Body of pancreas (tissue), 4 donors: Measurements from ENCODE around the gene TMEM244. TPM values are rescaled to one million over a fixed set of nuclear protein-coding genes. Genes with fewer than 3 reads are reported as not detected.
"Not testable (repeated sequence)": the region's sequence is repeated elsewhere in the genome, so short reads cannot be mapped to it uniquely, and the experiment has no call there.

Experiments
- ATAC-seq: fragments of 150-250 bp; one replicate; pipeline ENCODE4 v1.9.1; 2016
- DNase-seq, 4 donors: peaks; one replicate each; pipeline ENCODE4 v3.0.0-alpha.2; 2019
- H3K27ac ChIP-seq, 4 donors: fragments of 200-600 bp; sonication (generic); 1 replicate in 3 of 4; 2 replicates in 1 of 4; pipeline versions ENCODE4 v1.5.1 to v1.6.1; 2016 to 2019; ENCODE audit warnings: mild to moderate bottlenecking in 1 of 4, mixed read lengths in 1 of 4, moderate library complexity in 1 of 4
- H3K27me3 ChIP-seq, 2 donors: fragments of 200-600 bp; sonication (generic); one replicate each; pipeline ENCODE4 v1.6.0; 2016; ENCODE audit warnings: mild to moderate bottlenecking in 1 of 2
- H3K36me3 ChIP-seq, 2 donors: fragments of 200-600 bp; sonication (generic); replicated peaks in 1 of 2; 2 replicates each; pipeline ENCODE4 v1.5.1; 2016; ENCODE audit warnings: low read depth in 2 of 2; ENCODE audit not compliant: insufficient read depth in 1 of 2
- H3K4me1 ChIP-seq: fragments of 200-600 bp; sonication (generic); one replicate; pipeline ENCODE4 v1.6.0; 2016
- H3K4me3 ChIP-seq, 2 donors: fragments of 200-600 bp; sonication (generic); 1 replicate in 1 of 2; 2 replicates in 1 of 2; pipeline ENCODE4 v1.5.1; 2016 to 2019
- H3K9me3 ChIP-seq, 3 donors: fragments of 200-600 bp; sonication (generic); 1 replicate in 2 of 3; 2 replicates in 1 of 3; pipeline ENCODE4 v1.5.1; 2016
- POLR2A ChIP-seq, 3 donors: fragments of 450-650 bp; IDR thresholded peaks; one replicate each; pipeline ENCODE4 v1.6.1; 2016; ENCODE audit warnings: antibody characterized with exemption in 3 of 3, mild to moderate bottlenecking in 2 of 3
- WGBS, 2 donors: methylation state at CpG; one replicate each; pipeline ENCODE4 v1.1.5; 2017; 5-methylcytosine and 5-hydroxymethylcytosine counted together
- intact Hi-C: fragments of 100-400 bp; cut with DNase I; formaldehyde crosslinking; loops from one replicate; pipeline ENCODE4 v1.15.1; 2023
- total RNA-seq, 2 donors: library from RNA; depleted of rRNA; stranded (reverse); fragments of >200 nt; gene quantifications; one replicate each; pipeline ENCODE4 v1.1.0, GENCODE V29; 2016
- TF ChIP-seq, protein P1 (sequence below), 7 experiments: fragments of 450-650 bp in 4 of 7; fragments of 200-600 bp in 3 of 7; sonication (generic) in 3 of 7; IDR thresholded peaks; one replicate each; pipeline ENCODE4 v1.5.1; 2016 to 2019; ENCODE audit warnings: antibody characterized with exemption in 7 of 7

TMEM244 gene
- total RNA-seq, 2 donors from 2014 or later = not detected

GRCh38 chr6:129882510-129883023, 21.5 kb upstream of the TMEM244 start:
- Histone ChIP-seq H3K27ac (no peak overlapping the region), H3K4me1 (no peaks in the 10 kb centered on the region), H3K4me3 (no peak overlapping the region), H3K27me3 (no peaks in the 10 kb centered on the region), H3K9me3 (no peaks in the 10 kb centered on the region), H3K36me3 (no peaks in the 10 kb centered on the region)
- DNase-seq = no peak
- WGBS, 2 donors = 53 to 61% methylated on average over 8 of the region's 8 CpGs
- ATAC-seq = no peak
- TF ChIP-seq POLR2A (IDR thresholded peaks at IDR 0.05) = no peak
- TF ChIP-seq, protein P1, sequence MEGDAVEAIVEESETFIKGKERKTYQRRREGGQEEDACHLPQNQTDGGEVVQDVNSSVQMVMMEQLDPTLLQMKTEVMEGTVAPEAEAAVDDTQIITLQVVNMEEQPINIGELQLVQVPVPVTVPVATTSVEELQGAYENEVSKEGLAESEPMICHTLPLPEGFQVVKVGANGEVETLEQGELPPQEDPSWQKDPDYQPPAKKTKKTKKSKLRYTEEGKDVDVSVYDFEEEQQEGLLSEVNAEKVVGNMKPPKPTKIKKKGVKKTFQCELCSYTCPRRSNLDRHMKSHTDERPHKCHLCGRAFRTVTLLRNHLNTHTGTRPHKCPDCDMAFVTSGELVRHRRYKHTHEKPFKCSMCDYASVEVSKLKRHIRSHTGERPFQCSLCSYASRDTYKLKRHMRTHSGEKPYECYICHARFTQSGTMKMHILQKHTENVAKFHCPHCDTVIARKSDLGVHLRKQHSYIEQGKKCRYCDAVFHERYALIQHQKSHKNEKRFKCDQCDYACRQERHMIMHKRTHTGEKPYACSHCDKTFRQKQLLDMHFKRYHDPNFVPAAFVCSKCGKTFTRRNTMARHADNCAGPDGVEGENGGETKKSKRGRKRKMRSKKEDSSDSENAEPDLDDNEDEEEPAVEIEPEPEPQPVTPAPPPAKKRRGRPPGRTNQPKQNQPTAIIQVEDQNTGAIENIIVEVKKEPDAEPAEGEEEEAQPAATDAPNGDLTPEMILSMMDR (IDR thresholded peaks at IDR 0.05) = no peak
- intact Hi-C loops = no loop called here

DNA sequence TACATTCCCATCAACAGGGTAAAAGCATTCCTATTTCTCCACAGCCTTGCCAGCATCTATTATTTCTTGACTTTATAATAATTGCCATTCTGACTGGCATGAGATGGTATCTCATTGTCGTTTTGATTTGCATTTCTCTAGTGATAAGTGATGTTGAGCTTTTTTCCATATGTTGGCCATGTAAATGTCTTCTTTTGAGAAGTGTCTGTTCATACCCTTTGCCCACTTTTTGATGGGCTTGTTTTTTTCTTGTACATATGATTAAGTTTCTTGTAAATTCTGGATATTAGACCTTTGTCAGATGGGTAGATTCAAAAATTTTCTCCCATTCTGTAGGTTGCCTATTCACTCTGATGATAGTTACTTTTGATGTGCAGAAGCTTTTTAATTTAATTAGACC, 16.8 kb upstream of the TMEM244 start:
- ATAC-seq = not testable (repeated sequence)
- WGBS, 2 donors = 45 to 52% methylated on average over 1 of the region's 1 CpG

GRCh38 chr6:129875610-129876520, 14.8 kb upstream of the TMEM244 start:
- Histone ChIP-seq H3K4me3 (no peak overlapping the region), H3K27me3 (no peaks in the 10 kb centered on the region), H3K27ac (no peak overlapping the region), H3K36me3 (no peaks in the 10 kb centered on the region), H3K4me1 (no peaks in the 10 kb centered on the region), H3K9me3 (no peaks in the 10 kb centered on the region)
- 39 to 43% methylated on average over 6 of the region's 6 CpGs for WGBS, 2 donors
- ATAC-seq = no peak
- TF ChIP-seq, protein P1 (IDR thresholded peaks at IDR 0.05) = no peak
- no peak for TF ChIP-seq POLR2A (IDR thresholded peaks at IDR 0.05)
- intact Hi-C loops = no loop called here
- DNase-seq = no peak

More for the DNA sequence above, 16.8 kb upstream of the TMEM244 start:
- H3K4me3 ChIP-seq, H3K27ac ChIP-seq, H3K4me1 ChIP-seq, H3K27me3 ChIP-seq, H3K9me3 ChIP-seq, DNase-seq, intact Hi-C loops, H3K36me3 ChIP-seq: not testable (repeated sequence)

DNA sequence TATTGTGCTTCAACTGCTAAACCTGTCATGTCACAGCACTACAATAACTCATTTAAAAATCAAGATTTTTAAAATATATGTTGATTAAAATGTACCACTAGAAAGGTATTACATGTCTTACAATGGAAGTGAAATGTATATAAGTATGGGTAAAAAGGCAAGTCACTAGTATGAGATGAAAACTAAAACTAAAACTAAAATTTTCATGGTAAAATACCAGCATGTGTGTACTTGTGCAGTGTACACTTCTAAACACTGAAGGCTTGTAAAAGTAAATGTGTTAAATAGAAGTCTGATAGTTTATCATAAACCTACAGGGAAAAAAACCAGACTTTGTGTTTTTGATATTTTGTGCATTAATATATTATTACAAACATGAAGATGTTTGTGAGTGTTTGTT, 13.7 kb upstream of the TMEM244 start:
- no peaks in the 10 kb centered on the region for H3K27me3 ChIP-seq
- H3K36me3 ChIP-seq = no peaks in the 10 kb centered on the region
- no peak overlapping the region for H3K4me3 ChIP-seq
- intact Hi-C loops = no loop called here
- H3K27ac ChIP-seq = no peak overlapping the region
- no peaks in the 10 kb centered on the region for H3K9me3 ChIP-seq
- ATAC-seq (no peak), DNase-seq (no peak)
- no peaks in the 10 kb centered on the region for H3K4me1 ChIP-seq
- TF ChIP-seq, protein P1 (IDR thresholded peaks at IDR 0.05) = no peak
- no peak for TF ChIP-seq POLR2A (IDR thresholded peaks at IDR 0.05)

DNA sequence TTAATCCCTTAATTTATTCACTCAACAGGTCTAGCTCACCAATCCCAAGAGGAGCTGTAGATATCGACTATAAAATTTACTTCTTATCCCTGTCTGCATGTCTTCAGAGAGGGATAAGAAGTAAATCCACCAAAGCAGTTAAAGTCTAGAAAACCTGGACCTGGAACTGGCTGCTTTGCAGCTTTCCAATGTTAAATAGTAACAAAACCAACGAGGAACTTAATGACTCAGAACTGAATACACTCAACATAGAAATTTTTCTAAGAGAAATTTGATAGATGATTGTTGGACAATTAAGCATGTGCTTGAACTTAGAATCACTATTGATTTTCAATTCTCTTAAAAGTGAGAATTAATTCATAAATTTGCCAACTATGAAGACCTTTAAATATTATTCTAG, 11.5 kb upstream of the TMEM244 start:
- H3K9me3 ChIP-seq = no peaks in the 10 kb centered on the region
- H3K27me3 ChIP-seq = no peaks in the 10 kb centered on the region
- ATAC-seq (no peak), DNase-seq (no peak)
- H3K4me1 ChIP-seq = no peaks in the 10 kb centered on the region
- no peak overlapping the region for H3K27ac ChIP-seq
- H3K36me3 ChIP-seq = no peaks in the 10 kb centered on the region
- TF ChIP-seq POLR2A (IDR thresholded peaks at IDR 0.05) = no peak
- TF ChIP-seq, protein P1 (IDR thresholded peaks at IDR 0.05) = no peak
- 38 to 45% methylated on average over 2 of the region's 2 CpGs for WGBS, 2 donors
- no peak overlapping the region for H3K4me3 ChIP-seq
- intact Hi-C loops = no loop called here
